RKO (cell line): Measurements from ENCODE around the gene COL4A2.

Source experiments
- DNase-seq: peaks from one replicate; pipeline ENCODE4 v3.0.0-alpha.2; 2016; ENCODE audit warnings: low spot score

Gene COL4A2

GRCh38 chr13:110339975-110340550, 33.0 kb downstream of the COL4A2 start:
- DNase-seq: no peak

GRCh38 chr13:110340812-110341444, 33.8 kb downstream of the COL4A2 start:
- DNase-seq: no peak

- DNase-seq: no peak
Measured at GRCh38 chr13:110341445-110342244, 34.6 kb downstream of the COL4A2 start.

- no peak for DNase-seq
Measured at GRCh38 chr13:110342474-110342873, 35.4 kb downstream of the COL4A2 start.

GRCh38 chr13:110343241-110343865, 36.3 kb downstream of the COL4A2 start:
- no peak for DNase-seq

- DNase-seq: no peak
Measured at GRCh38 chr13:110344320-110344719, 37.2 kb downstream of the COL4A2 start.

GRCh38 chr13:110345266-110345665, 38.2 kb downstream of the COL4A2 start:
- no peak for DNase-seq

GRCh38 chr13:110345701-110346100, 38.6 kb downstream of the COL4A2 start:
- DNase-seq: no peak

GRCh38 chr13:110346661-110347067, 39.6 kb downstream of the COL4A2 start:
- no peak for DNase-seq

GRCh38 chr13:110347088-110347487, 40.0 kb downstream of the COL4A2 start:
- no peak for DNase-seq

- DNase-seq: no peak
Measured at GRCh38 chr13:110347535-110348308, 40.6 kb downstream of the COL4A2 start.

GRCh38 chr13:110348309-110349105, 41.4 kb downstream of the COL4A2 start:
- DNase-seq: no peak

- no peak for DNase-seq
Measured at GRCh38 chr13:110349239-110349638, 42.2 kb downstream of the COL4A2 start.

GRCh38 chr13:110350049-110350448, 43.0 kb downstream of the COL4A2 start:
- no peak for DNase-seq

GRCh38 chr13:110350509-110350908, 43.4 kb downstream of the COL4A2 start:
- no peak for DNase-seq

GRCh38 chr13:110351636-110352420, 44.7 kb downstream of the COL4A2 start:
- DNase-seq: no peak

GRCh38 chr13:110352735-110353134, 45.7 kb downstream of the COL4A2 start:
- DNase-seq: no peak

GRCh38 chr13:110353339-110353977, 46.4 kb downstream of the COL4A2 start:
- no peak for DNase-seq

- no peak for DNase-seq
Measured at GRCh38 chr13:110354123-110354627, 47.1 kb downstream of the COL4A2 start.
